DND-41 (cell line): Measurements from ENCODE around the gene CAND1.
A peak's percentile ranks its signal among the peaks of the same experiment; 100 is the strongest.

Experiments used
- ATAC-seq: fragments of 200-7000 bp; cut with Tn5 transposase; 3 replicates; pipeline ENCODE4 v1.9.1; 2021; ENCODE audit warnings: low read depth; ENCODE audit not compliant: insufficient read depth
- DNase-seq: peaks from one replicate; pipeline ENCODE4 v3.0.0-alpha.2; 2020
- H2AFZ ChIP-seq: 2 replicates; pipeline ENCODE4 v1.6.0; 2012; ENCODE audit warnings: low read depth, low read length
- H3K27ac ChIP-seq: 2 replicates; pipeline ENCODE4 v1.5.1; 2012; ENCODE audit warnings: low read length, inconsistent platforms
- H3K27me3 ChIP-seq: fragments of 200-600 bp; sonication (generic); 2 replicates; pipeline ENCODE4 v1.6.0; 2012; ENCODE audit warnings: low read length, mild to moderate bottlenecking, inconsistent platforms; ENCODE audit not compliant: insufficient read depth, poor library complexity
- H3K36me3 ChIP-seq: 2 replicates; pipeline ENCODE4 v1.5.1; 2012; ENCODE audit warnings: low read length, inconsistent platforms; ENCODE audit not compliant: insufficient read depth
- H3K4me1 ChIP-seq: 2 replicates; pipeline ENCODE4 v1.5.1; 2012; ENCODE audit warnings: mild to moderate bottlenecking, low read length; ENCODE audit not compliant: insufficient read depth
- H3K4me2 ChIP-seq: 2 replicates; pipeline ENCODE4 v1.6.0; 2012; ENCODE audit warnings: mild to moderate bottlenecking, moderate library complexity, low read length, inconsistent platforms; ENCODE audit not compliant: insufficient read depth
- H3K4me3 ChIP-seq, 2 experiments: fragments of 200-600 bp in 1 of 2; shearing (Covaris generic) in 1 of 2; 2 replicates each; pipeline ENCODE4 v1.5.1; 2012 to 2016; ENCODE audit warnings: inconsistent platforms in 2 of 2, low read length in 2 of 2, mild to moderate bottlenecking in 2 of 2, low read depth in 1 of 2, moderate library complexity in 1 of 2
- H3K79me2 ChIP-seq: 2 replicates; pipeline ENCODE4 v1.6.0; 2012; ENCODE audit warnings: low read length, inconsistent platforms; ENCODE audit not compliant: insufficient read depth
- H3K9ac ChIP-seq: 2 replicates; pipeline ENCODE4 v1.6.0; 2012; ENCODE audit warnings: low read depth, mild to moderate bottlenecking, inconsistent platforms, low read length, moderate library complexity
- H3K9me3 ChIP-seq: 2 replicates; pipeline ENCODE4 v1.5.1; 2012; ENCODE audit warnings: low read length, moderate library complexity, mild to moderate bottlenecking, inconsistent platforms; ENCODE audit not compliant: insufficient read depth, severe bottlenecking
- H4K20me1 ChIP-seq: 2 replicates; pipeline ENCODE4 v1.6.0; 2012; ENCODE audit warnings: low read length; ENCODE audit not compliant: insufficient read depth
- CTCF ChIP-seq: IDR thresholded peaks from 2 replicates; pipeline ENCODE4 v1.5.1; 2012; ENCODE audit warnings: borderline replicate concordance, low read length, moderate library complexity, mild to moderate bottlenecking; ENCODE audit not compliant: poor library complexity, severe bottlenecking; ENCODE audit errors: extremely low read depth
- EZH2 ChIP-seq: IDR thresholded peaks from 3 replicates; pipeline ENCODE4 v1.6.1; 2012; ENCODE audit warnings: borderline replicate concordance, low read depth, mild to moderate bottlenecking, moderate library complexity, low read length, inconsistent platforms; ENCODE audit not compliant: severe bottlenecking

The CAND1 gene

GRCh38 chr12:67269633-67270573 is 745 bp downstream of the CAND1 start:
- Histone ChIP-seq H3K27ac (peak overlapping the region; percentile 98), H3K36me3 (peaks cover 22% of the 10 kb centered on the region), H3K9ac (peak overlapping the region; percentile 98), H3K4me3 (peak overlapping the region; percentile 75 to 95), H2AFZ (peak overlapping the region; percentile 78), H3K79me2 (peaks cover 64% of the 10 kb centered on the region), H4K20me1 (peaks cover 47% of the 10 kb centered on the region; the same call in 1 of the 2 replicates), H3K9me3 (no peaks in the 10 kb centered on the region), H3K4me1 (peaks cover 38% of the 10 kb centered on the region), H3K27me3 (no peaks in the 10 kb centered on the region), H3K4me2 (peak overlapping the region; percentile 81)
- DNase-seq (peak; percentile 60), ATAC-seq (peak; percentile 1; the same call in 2 of the 3 replicates)
- TF ChIP-seq EZH2: no peak
- peak; percentile 20 for TF ChIP-seq CTCF

GRCh38 chr12:67270622-67271021 is 1.5 kb downstream of the CAND1 start:
- H3K9me3 ChIP-seq: no peaks in the 10 kb centered on the region
- H2AFZ ChIP-seq: no peak overlapping the region
- TF ChIP-seq CTCF (no peak), EZH2 (no peak)
- H3K9ac ChIP-seq: peak overlapping the region; percentile 98
- H3K4me2 ChIP-seq: peak overlapping the region; percentile 81
- H3K4me1 ChIP-seq: peaks cover 38% of the 10 kb centered on the region
- H3K79me2 ChIP-seq: peaks cover 72% of the 10 kb centered on the region
- peak overlapping the region; percentile 75 to 95 for H3K4me3 ChIP-seq
- H4K20me1 ChIP-seq: peaks cover 55% of the 10 kb centered on the region
- peaks cover 22% of the 10 kb centered on the region for H3K36me3 ChIP-seq
- ATAC-seq (no peak), DNase-seq (no peak)
- peak overlapping the region; percentile 98 for H3K27ac ChIP-seq
- no peaks in the 10 kb centered on the region for H3K27me3 ChIP-seq

- peaks cover 68% of the 10 kb centered on the region for H4K20me1 ChIP-seq
- no peaks in the 10 kb centered on the region for H3K27me3 ChIP-seq
- peaks cover 85% of the 10 kb centered on the region for H3K79me2 ChIP-seq
- H3K4me3 ChIP-seq: peak overlapping the region in 1 of 2 experiments; percentile 34; a peak in 1 of 4 replicates
- H3K4me2 ChIP-seq: peak overlapping the region; percentile 81
- H3K27ac ChIP-seq: no peak overlapping the region
- H3K4me1 ChIP-seq: peaks cover 38% of the 10 kb centered on the region
- H3K9ac ChIP-seq: peak overlapping the region; percentile 98; the same call in 1 of the 2 replicates
- no peak for DNase-seq
- H3K9me3 ChIP-seq: no peaks in the 10 kb centered on the region
- no peak for TF ChIP-seq CTCF
- no peak for TF ChIP-seq EZH2
- H2AFZ ChIP-seq: no peak overlapping the region
- H3K36me3 ChIP-seq: peaks cover 33% of the 10 kb centered on the region
- no peak for ATAC-seq
These were observed 2.8 kb downstream of the CAND1 start for GRCh38 chr12:67271976-67272375.
